GM12878 (cell line): ENCODE data around the gene SLC1A1. TPM values are rescaled to one million over a fixed set of nuclear protein-coding genes. Genes with fewer than 3 reads are reported as not detected.

Experiments used
- ATAC-seq: fragments of 200-7000 bp; cut with Tn5 transposase; 3 replicates; pipeline ENCODE4 v1.9.1; 2020; ENCODE audit warnings: mild to moderate bottlenecking, moderate library complexity
- BruUV-seq: library from RNA; stranded (reverse); fragments of 400-500 nt; replicated peaks from 2 replicates; lab custom pipeline; 2021; lab: Mats Ljungman, UMichigan
- CTCF ChIA-PET: fragments of 300-600 bp; sonication (Branson Sonifier 250); formaldehyde crosslinking; extraction: SDS; loops from one replicate; lab custom pipeline; 2021; ENCODE audit warnings: inconsistent platforms; lab: Yijun Ruan, JAX
- POLR2A ChIA-PET: fragments of 350-600 bp; formaldehyde crosslinking; extraction: SDS; loops from one replicate; lab custom pipeline; 2021; ENCODE audit warnings: inconsistent platforms; lab: Charles Lee
- RAD21 ChIA-PET: fragments of 300-600 bp; sonication (Branson Sonifier 250); formaldehyde crosslinking; loops from one replicate; lab custom pipeline; 2023; ENCODE audit warnings: antibody characterized with exemption; ENCODE audit not compliant: unreplicated experiment; lab: Charles Lee
- SMC1A ChIA-PET: fragments of 300-600 bp; sonication (Branson Sonifier 250); formaldehyde crosslinking; loops from one replicate; lab custom pipeline; 2023; ENCODE audit not compliant: unreplicated experiment, uncharacterized antibody; lab: Charles Lee
- DNase-seq: peaks from one replicate; pipeline ENCODE4 v3.0.0-alpha.2; 2011; ENCODE audit warnings: low read depth, low spot score
- FAIRE-seq: peaks from 3 replicates; lab custom pipeline; 2011; peaks lifted over from hg19 to GRCh38; lab: Jason Lieb, UNC
- H2AFZ ChIP-seq: 2 replicates; pipeline ENCODE4 v1.6.0; 2011; ENCODE audit warnings: low read depth, low read length, control low read depth; ENCODE audit not compliant: control insufficient read depth
- H3K27ac ChIP-seq: 2 replicates; pipeline ENCODE4 v1.5.1; 2011; ENCODE audit warnings: control low read depth; ENCODE audit not compliant: control insufficient read depth, insufficient read depth
- H3K27me3 ChIP-seq, 2 experiments: replicated peaks in 1 of 2; 2 replicates each; pipeline versions ENCODE4 v1.6.0 to v1.6.1; 2011; ENCODE audit warnings: low read length in 1 of 2; ENCODE audit not compliant: control insufficient read depth in 2 of 2, insufficient read depth in 2 of 2
- H3K36me3 ChIP-seq, 2 experiments: 2 replicates each; pipeline ENCODE4 v1.5.1; 2011; ENCODE audit warnings: low read length in 1 of 2; ENCODE audit not compliant: control insufficient read depth in 2 of 2, insufficient read depth in 2 of 2
- H3K4me1 ChIP-seq: 2 replicates; pipeline ENCODE4 v1.6.1; 2011; ENCODE audit warnings: mild to moderate bottlenecking, low read length, moderate library complexity, mixed read lengths; ENCODE audit not compliant: control insufficient read depth, insufficient read depth
- H3K4me2 ChIP-seq: 2 replicates; pipeline ENCODE4 v1.6.0; 2011; ENCODE audit warnings: control low read depth; ENCODE audit not compliant: control insufficient read depth, insufficient read depth
- H3K4me3 ChIP-seq: fragments of 200-600 bp; sonication (generic); 2 replicates; pipeline ENCODE4 v1.5.1; 2016
- H3K79me2 ChIP-seq: 2 replicates; pipeline ENCODE4 v1.6.0; 2011; ENCODE audit warnings: low read length; ENCODE audit not compliant: control insufficient read depth, insufficient read depth
- H3K9ac ChIP-seq: 2 replicates; pipeline ENCODE4 v1.8.0; 2011; ENCODE audit warnings: low read length, control low read depth, mixed read lengths; ENCODE audit not compliant: control insufficient read depth, insufficient read depth
- H3K9me3 ChIP-seq: replicated peaks from 3 replicates; pipeline ENCODE4 v1.5.1; 2011; ENCODE audit warnings: mild to moderate bottlenecking, low read length; ENCODE audit not compliant: control insufficient read depth, insufficient read depth
- H4K20me1 ChIP-seq: 2 replicates; pipeline ENCODE4 v1.6.0; 2011; ENCODE audit not compliant: control insufficient read depth, insufficient read depth
- CBFB ChIP-seq: IDR thresholded peaks from 2 replicates; pipeline ENCODE4 v1.6.1; 2016; ENCODE audit warnings: antibody characterized with exemption, low read depth
- CUX1 ChIP-seq: IDR thresholded peaks from 2 replicates; pipeline ENCODE4 v1.6.1; 2012; ENCODE audit warnings: improper control_type of control experiment, low read depth, low read length; ENCODE audit not compliant: insufficient replicate concordance
- TCF3 ChIP-seq: IDR thresholded peaks from 2 replicates; pipeline ENCODE4 v1.6.1; 2012; ENCODE audit warnings: low read depth, mild to moderate bottlenecking, low read length, borderline replicate concordance; ENCODE audit not compliant: insufficient read depth
- WGBS: methylation state at CpG from one replicate; pipeline ENCODE4 v1.1.6; 2016; ENCODE audit warnings: low lambda C conversion rate; ENCODE audit not compliant: insufficient replicate concordance, insufficient coverage; ENCODE audit errors: missing lambda C conversion rate; 5-methylcytosine and 5-hydroxymethylcytosine counted together
- in situ Hi-C: fragments of 300-500 bp; cut with MboI; formaldehyde crosslinking; loops from 9 replicates; pipeline ENCODE4 v1.14.3; 2018; ENCODE audit warnings: mixed read lengths
- intact Hi-C: fragments of 100-400 bp; cut with micrococcal nuclease; formaldehyde crosslinking; loops from one replicate; pipeline ENCODE4 v1.14.2; 2022; ENCODE audit not compliant: unreplicated experiment
- polyA plus RNA-seq, 11 experiments: library from polyadenylated mRNA; depleted of rRNA in 4 of 11; unstranded in 6 of 11; stranded (reverse) in 5 of 11; fragments of >200 nt; fragmentation: Nextera tagmentation in 4 of 11; fragmentation: Illumina TruSeq in 1 of 11; extraction: Ambion mirVana in 4 of 11; extraction: Trizol in 1 of 11; gene quantifications; 1 replicate in 1 of 11; 2 replicates in 10 of 11; pipeline versions ENCODE4 v1.2.1 to v1.2.3, GENCODE V29; 2011 to 2016; ENCODE audit warnings: inconsistent platforms in 2 of 11, missing spikeins in 2 of 11, low read depth in 1 of 11
- total RNA-seq, 4 experiments: library from RNA; depleted of rRNA in 3 of 4; stranded (reverse); fragments of >200 nt in 3 of 4; fragmentation: Illumina TruSeq in 1 of 4; extraction: Trizol in 1 of 4; gene quantifications; 2 replicates each; pipeline versions ENCODE4 v1.2.1 to v1.2.3, GENCODE V29; 2013 to 2021

SLC1A1 gene
- total and polyA plus RNA-seq, 10 of the 15 experiments (the other 5 are each of a cell fraction or from before 2014, with no cell fraction given): 4.2 to 24.9 (median 18.3) TPM

GRCh38 chr9:4538107-4538506, 47.8 kb downstream of the SLC1A1 start:
- FAIRE-seq: no peak
- no peak for ATAC-seq
- TF ChIP-seq CUX1 (no peak), CBFB (no peak), TCF3 (no peak)
- 98% methylated on average over 2 of the region's 2 CpGs for WGBS
- SMC1A ChIA-PET: interaction anchor here (0.7 to 3.9 kb wide), 4 partner anchors 10 to 160 kb away, joined by 3 to 18 read pairs (median 4); no protein-coding TSS in a partner anchor
- no peaks in the 10 kb centered on the region for H4K20me1 ChIP-seq
- POLR2A ChIA-PET: interaction anchor here (1.0 kb wide), 1 partner anchor 18 kb away, joined by 3 read pairs; no protein-coding TSS in a partner anchor
- H3K9ac ChIP-seq: no peak overlapping the region
- no peak for DNase-seq
- H3K4me1 ChIP-seq: no peaks in the 10 kb centered on the region
- RAD21 ChIA-PET: interaction anchor here (1.0 to 1.2 kb wide), 2 partner anchors 19 to 188 kb away, joined by 3 read pairs; no protein-coding TSS in a partner anchor
- no TSS peak for BruUV-seq
- H3K27me3 ChIP-seq: no peaks in the 10 kb centered on the region
- H3K4me3 ChIP-seq: no peak overlapping the region
- in situ Hi-C loops: no loop called here
- H3K27ac ChIP-seq: no peak overlapping the region
- no peaks in the 10 kb centered on the region for H3K36me3 ChIP-seq
- H3K4me2 ChIP-seq: no peak overlapping the region
- no peaks in the 10 kb centered on the region for H3K79me2 ChIP-seq
- H3K9me3 ChIP-seq: no peaks in the 10 kb centered on the region
- no peak overlapping the region for H2AFZ ChIP-seq
- CTCF ChIA-PET: interaction anchor here (0.9 to 1.0 kb wide), 3 partner anchors 11 to 15 kb away, joined by 3 to 5 read pairs (median 4); no protein-coding TSS in a partner anchor
- intact Hi-C loops: no loop called here
